Keratinocyte (primary cell): ENCODE data around the gene GALNT7. TPM values are rescaled to one million over a fixed set of nuclear protein-coding genes. Genes with fewer than 3 reads are reported as not detected.

ENCODE experiments used
- DNase-seq: peaks from one replicate; pipeline ENCODE4 v3.0.0-alpha.2; 2011; ENCODE audit warnings: low read depth, missing footprints, low spot score
- FAIRE-seq: peaks from 2 replicates; lab custom pipeline; 2011; peaks lifted over from hg19 to GRCh38; lab: Jason Lieb, UNC
- H2AFZ ChIP-seq: 2 replicates; pipeline ENCODE4 v1.6.0; 2012; ENCODE audit warnings: low read length, control low read depth, inconsistent platforms; ENCODE audit not compliant: control insufficient read depth
- H3K27ac ChIP-seq: 2 replicates; pipeline ENCODE4 v1.5.1; 2011; ENCODE audit warnings: low read length; ENCODE audit not compliant: control insufficient read depth, insufficient read depth
- H3K27me3 ChIP-seq: 3 replicates; pipeline ENCODE4 v1.6.0; 2011; ENCODE audit warnings: low read length; ENCODE audit not compliant: control insufficient read depth, insufficient read depth; ENCODE audit errors: extremely low read depth
- H3K36me3 ChIP-seq, 2 experiments: 2 replicates in 1 of 2; 3 replicates in 1 of 2; pipeline ENCODE4 v1.5.1; 2011; ENCODE audit warnings: low read length in 2 of 2, mild to moderate bottlenecking in 1 of 2; ENCODE audit not compliant: control insufficient read depth in 2 of 2, insufficient read depth in 2 of 2; ENCODE audit errors: extremely low read depth in 1 of 2
- H3K4me1 ChIP-seq: 3 replicates; pipeline ENCODE4 v1.5.1; 2011; ENCODE audit warnings: low read length; ENCODE audit not compliant: control insufficient read depth, insufficient read depth; ENCODE audit errors: extremely low read depth
- H3K4me2 ChIP-seq: 3 replicates; pipeline ENCODE4 v1.6.0; 2011; ENCODE audit warnings: low read depth, low read length; ENCODE audit not compliant: control insufficient read depth, insufficient read depth; ENCODE audit errors: extremely low read depth
- H3K4me3 ChIP-seq, 3 experiments: fragments of 200-600 bp in 1 of 3; sonication (generic) in 1 of 3; 2 replicates in 2 of 3; 3 replicates in 1 of 3; pipeline ENCODE4 v1.5.1; 2011 to 2016; ENCODE audit warnings: low read length in 3 of 3, mild to moderate bottlenecking in 3 of 3, control low read depth in 2 of 3, inconsistent platforms in 1 of 3, low read depth in 1 of 3, mixed read lengths in 1 of 3, mixed run types in 1 of 3, moderate library complexity in 1 of 3; ENCODE audit not compliant: control insufficient read depth in 2 of 3, insufficient read depth in 2 of 3; ENCODE audit errors: extremely low read depth in 1 of 3
- H3K79me2 ChIP-seq: 2 replicates; pipeline ENCODE4 v1.6.0; 2012; ENCODE audit warnings: low read length; ENCODE audit not compliant: control insufficient read depth, insufficient read depth
- H3K9ac ChIP-seq: 3 replicates; pipeline ENCODE4 v1.6.0; 2011; ENCODE audit warnings: low read length; ENCODE audit not compliant: control insufficient read depth, insufficient read depth; ENCODE audit errors: extremely low read depth
- H3K9me1 ChIP-seq: 3 replicates; pipeline ENCODE4 v1.6.0; 2011; ENCODE audit warnings: low read length; ENCODE audit not compliant: control insufficient read depth, insufficient read depth; ENCODE audit errors: extremely low read depth
- H3K9me3 ChIP-seq: 2 replicates; pipeline ENCODE4 v1.5.1; 2012; ENCODE audit warnings: low read depth, low read length; ENCODE audit not compliant: control insufficient read depth
- H4K20me1 ChIP-seq: 3 replicates; pipeline ENCODE4 v1.6.0; 2011; ENCODE audit warnings: low read length; ENCODE audit not compliant: control insufficient read depth, insufficient read depth; ENCODE audit errors: extremely low read depth
- EZH2 ChIP-seq: IDR thresholded peaks from one replicate; pipeline ENCODE4 v1.6.1; 2012; ENCODE audit warnings: inconsistent platforms, mild to moderate bottlenecking, low read length, moderate library complexity
- dilution Hi-C: fragments of 300-500 bp; cut with MboI; formaldehyde crosslinking; loops from one replicate; pipeline ENCODE4 v1.7.0; 2020; ENCODE audit warnings: low sequenced_read_pairs; ENCODE audit not compliant: extremely low pct_ligation_motif_present
- polyA plus RNA-seq, 5 experiments: library from polyadenylated mRNA; depleted of rRNA in 3 of 5; stranded (reverse) in 3 of 5; stranded (forward) in 1 of 5; unstranded in 1 of 5; fragments of >200 nt; gene quantifications; 1 replicate in 1 of 5; 2 replicates in 3 of 5; 3 replicates in 1 of 5; pipeline versions ENCODE4 v1.2.1 to v1.2.3, GENCODE V29; 2011 to 2012; ENCODE audit warnings: missing spikeins in 2 of 5, low read depth in 1 of 5, low replicate concordance in 1 of 5
- TF ChIP-seq, protein P1 (sequence below), 3 experiments: IDR thresholded peaks in 1 of 3; conservative IDR thresholded peaks in 1 of 3; optimal IDR thresholded peaks in 1 of 3; 2 replicates in 2 of 3; 3 replicates in 1 of 3; pipeline versions ENCODE3 to v1.5.1; 2011; ENCODE audit warnings: low read length in 3 of 3, mild to moderate bottlenecking in 3 of 3, moderate library complexity in 2 of 3, control low read depth in 1 of 3, inconsistent platforms in 1 of 3; ENCODE audit not compliant: insufficient read depth in 2 of 3; ENCODE audit errors: extremely low read depth in 1 of 3

GALNT7 gene
- polyA plus RNA-seq, 1 donor (not counting 4 experiments of a cell fraction or from before 2014, with no cell fraction given), result 28.8 TPM

DNA sequence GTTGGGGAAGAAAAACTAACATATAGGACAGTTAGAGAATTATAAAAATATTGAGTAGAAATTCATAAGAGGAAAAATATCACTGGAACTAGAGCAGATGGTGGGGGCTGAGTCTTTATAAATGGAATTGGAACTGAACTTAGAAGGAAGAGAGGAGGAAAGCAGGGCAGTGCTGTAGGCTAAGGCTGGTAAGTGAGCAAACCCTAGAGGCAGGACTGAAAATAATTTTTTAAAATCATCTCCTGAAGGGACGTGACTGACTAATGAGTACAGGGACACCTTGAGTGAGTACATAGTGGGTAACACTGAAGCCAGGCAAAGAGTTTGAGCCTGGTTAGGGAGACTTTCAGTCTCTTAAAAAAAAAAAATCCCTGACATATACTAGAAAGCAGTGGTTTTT lies 63.3 kb downstream of the GALNT7 start:
- Histone ChIP-seq H3K4me1 (peaks cover under 1% of the 10 kb centered on the region), H3K9me1 (peaks cover 2% of the 10 kb centered on the region), H3K4me3 (no peak overlapping the region), H2AFZ (no peak overlapping the region), H3K4me2 (no peak overlapping the region), H3K9me3 (no peaks in the 10 kb centered on the region), H4K20me1 (no peaks in the 10 kb centered on the region), H3K27me3 (no peaks in the 10 kb centered on the region), H3K27ac (no peak overlapping the region), H3K9ac (no peak overlapping the region), H3K79me2 (no peaks in the 10 kb centered on the region), H3K36me3 (no peaks in the 10 kb centered on the region)
- FAIRE-seq (peak; percentile 67), DNase-seq (no peak)
- dilution Hi-C loops, result no loop called here
- TF ChIP-seq EZH2, result no peak
- TF ChIP-seq, protein P1, sequence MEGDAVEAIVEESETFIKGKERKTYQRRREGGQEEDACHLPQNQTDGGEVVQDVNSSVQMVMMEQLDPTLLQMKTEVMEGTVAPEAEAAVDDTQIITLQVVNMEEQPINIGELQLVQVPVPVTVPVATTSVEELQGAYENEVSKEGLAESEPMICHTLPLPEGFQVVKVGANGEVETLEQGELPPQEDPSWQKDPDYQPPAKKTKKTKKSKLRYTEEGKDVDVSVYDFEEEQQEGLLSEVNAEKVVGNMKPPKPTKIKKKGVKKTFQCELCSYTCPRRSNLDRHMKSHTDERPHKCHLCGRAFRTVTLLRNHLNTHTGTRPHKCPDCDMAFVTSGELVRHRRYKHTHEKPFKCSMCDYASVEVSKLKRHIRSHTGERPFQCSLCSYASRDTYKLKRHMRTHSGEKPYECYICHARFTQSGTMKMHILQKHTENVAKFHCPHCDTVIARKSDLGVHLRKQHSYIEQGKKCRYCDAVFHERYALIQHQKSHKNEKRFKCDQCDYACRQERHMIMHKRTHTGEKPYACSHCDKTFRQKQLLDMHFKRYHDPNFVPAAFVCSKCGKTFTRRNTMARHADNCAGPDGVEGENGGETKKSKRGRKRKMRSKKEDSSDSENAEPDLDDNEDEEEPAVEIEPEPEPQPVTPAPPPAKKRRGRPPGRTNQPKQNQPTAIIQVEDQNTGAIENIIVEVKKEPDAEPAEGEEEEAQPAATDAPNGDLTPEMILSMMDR (optimal IDR thresholded peaks at IDR 0.05 in 1 of 3, IDR thresholded peaks at IDR 0.05 in 1 of 3, conservative IDR thresholded peaks at IDR 0.05 in 1 of 3; ENCODE audit: extremely low read depth in 1 of 3, insufficient read depth in 2 of 3, low read length in 3 of 3), result peak; percentile 21 to 47 (median 34)

DNA sequence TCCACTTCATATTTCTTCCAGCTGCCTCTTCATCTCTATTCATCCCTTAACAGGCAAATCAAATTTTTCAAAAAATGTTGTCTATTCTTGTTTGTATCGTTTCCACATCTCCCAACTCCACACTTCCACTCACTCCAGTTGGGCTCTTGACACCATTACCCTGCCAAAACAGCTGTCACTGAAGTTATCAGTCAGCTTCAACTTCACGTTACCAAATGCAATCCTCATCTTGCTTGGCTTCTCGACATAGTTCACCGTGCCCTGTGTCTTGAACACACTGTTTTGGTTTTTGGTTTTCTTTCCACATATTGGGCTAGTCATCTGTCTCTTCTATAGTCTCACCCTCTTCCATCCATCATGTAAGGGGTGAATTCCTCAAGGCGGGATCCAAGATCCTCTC lies 65.2 kb downstream of the GALNT7 start:
- TF ChIP-seq, protein P1 (optimal IDR thresholded peaks at IDR 0.05 in 1 of 3, IDR thresholded peaks at IDR 0.05 in 1 of 3, conservative IDR thresholded peaks at IDR 0.05 in 1 of 3; ENCODE audit: extremely low read depth in 1 of 3, insufficient read depth in 2 of 3, low read length in 3 of 3), result no peak
- no peak for TF ChIP-seq EZH2
- no peaks in the 10 kb centered on the region for H4K20me1 ChIP-seq
- H3K9me3 ChIP-seq, result no peaks in the 10 kb centered on the region
- no peaks in the 10 kb centered on the region for H3K36me3 ChIP-seq
- DNase-seq (no peak), FAIRE-seq (no peak)
- peaks cover 3% of the 10 kb centered on the region for H3K4me1 ChIP-seq
- H2AFZ ChIP-seq, result no peak overlapping the region
- H3K4me3 ChIP-seq, result no peak overlapping the region
- dilution Hi-C loops, result no loop called here
- no peak overlapping the region for H3K9ac ChIP-seq
- H3K27ac ChIP-seq, result no peak overlapping the region
- no peaks in the 10 kb centered on the region for H3K27me3 ChIP-seq
- peaks cover 2% of the 10 kb centered on the region for H3K9me1 ChIP-seq
- H3K4me2 ChIP-seq, result no peak overlapping the region
- no peaks in the 10 kb centered on the region for H3K79me2 ChIP-seq
